Measurements from ENCODE around the gene INPP5J. TPM values are rescaled to one million over a fixed set of nuclear protein-coding genes. Genes with fewer than 3 reads are reported as not detected.

INPP5J gene
- total RNA-seq, 4 donors from 2014 or later: 0.22 to 2.4 (median 0.84) TPM

DNA sequence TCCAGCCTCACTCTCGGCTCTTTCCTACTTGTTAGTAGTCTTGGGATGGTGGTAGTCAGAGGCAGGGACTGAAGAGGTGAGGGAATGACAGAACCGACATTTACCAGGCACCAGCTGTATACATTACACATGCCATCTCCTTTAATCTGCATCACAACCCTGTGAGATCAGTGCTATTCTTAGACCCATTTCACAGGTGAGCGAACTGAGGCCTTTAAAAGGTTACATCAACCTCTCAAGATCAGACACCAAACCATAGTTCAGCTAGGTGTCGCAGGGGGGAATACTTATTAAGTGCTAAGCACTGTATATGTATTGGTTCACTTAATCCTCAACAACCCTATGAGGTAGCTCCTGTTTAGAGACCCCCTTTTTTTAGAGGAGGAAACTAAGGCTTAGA is 11.9 kb downstream of the INPP5J start:
- Histone ChIP-seq H3K27me3 (peaks cover 0 to 10% (median 0%) of the 10 kb centered on the region in 4 donors), H3K4me3 (no peak overlapping the region), H3K9me3 (no peaks in the 10 kb centered on the region), H3K27ac (no peak overlapping the region), H3K36me3 (peaks cover 0 to 18% (median 0%) of the 10 kb centered on the region in 3 donors), H3K4me1 (peaks cover 0 to 33% (median 4%) of the 10 kb centered on the region in 3 donors)
- intact Hi-C loops (cut with DNase I): no loop called here
- 82 to 86% methylated on average over 3 to 4 of the region's 4 CpGs for WGBS, 2 donors
- TF ChIP-seq, protein P1, sequence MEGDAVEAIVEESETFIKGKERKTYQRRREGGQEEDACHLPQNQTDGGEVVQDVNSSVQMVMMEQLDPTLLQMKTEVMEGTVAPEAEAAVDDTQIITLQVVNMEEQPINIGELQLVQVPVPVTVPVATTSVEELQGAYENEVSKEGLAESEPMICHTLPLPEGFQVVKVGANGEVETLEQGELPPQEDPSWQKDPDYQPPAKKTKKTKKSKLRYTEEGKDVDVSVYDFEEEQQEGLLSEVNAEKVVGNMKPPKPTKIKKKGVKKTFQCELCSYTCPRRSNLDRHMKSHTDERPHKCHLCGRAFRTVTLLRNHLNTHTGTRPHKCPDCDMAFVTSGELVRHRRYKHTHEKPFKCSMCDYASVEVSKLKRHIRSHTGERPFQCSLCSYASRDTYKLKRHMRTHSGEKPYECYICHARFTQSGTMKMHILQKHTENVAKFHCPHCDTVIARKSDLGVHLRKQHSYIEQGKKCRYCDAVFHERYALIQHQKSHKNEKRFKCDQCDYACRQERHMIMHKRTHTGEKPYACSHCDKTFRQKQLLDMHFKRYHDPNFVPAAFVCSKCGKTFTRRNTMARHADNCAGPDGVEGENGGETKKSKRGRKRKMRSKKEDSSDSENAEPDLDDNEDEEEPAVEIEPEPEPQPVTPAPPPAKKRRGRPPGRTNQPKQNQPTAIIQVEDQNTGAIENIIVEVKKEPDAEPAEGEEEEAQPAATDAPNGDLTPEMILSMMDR (IDR thresholded peaks at IDR 0.05): no peak
- TF ChIP-seq POLR2A (IDR thresholded peaks at IDR 0.05): no peak
- no peak for DNase-seq

DNA sequence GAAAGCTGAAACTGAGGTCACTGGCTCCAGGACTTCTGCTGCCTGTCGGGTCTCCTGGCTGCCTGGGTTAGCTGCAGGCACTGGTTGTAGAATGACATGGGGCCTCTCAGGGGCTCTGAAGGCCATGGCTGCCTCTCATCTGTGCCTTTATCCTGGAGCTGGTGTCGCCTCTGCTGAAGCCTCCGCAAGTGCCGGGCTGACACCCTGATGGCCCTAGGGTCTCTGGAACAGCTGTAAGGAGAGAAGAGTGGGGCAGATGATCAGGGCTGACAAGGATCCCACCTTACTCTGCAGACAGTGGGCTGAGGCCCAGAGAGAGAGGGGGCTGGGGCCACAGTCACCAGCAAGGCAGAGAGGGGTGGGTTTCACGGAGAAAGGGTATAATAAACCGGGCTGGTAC is 12.9 kb downstream of the INPP5J start:
- no peak for DNase-seq
- Histone ChIP-seq H3K36me3 (peaks cover 0 to 18% (median 0%) of the 10 kb centered on the region in 3 donors), H3K4me3 (no peak overlapping the region), H3K4me1 (peaks cover under 1 to 44% (median 10%) of the 10 kb centered on the region in 3 donors), H3K27me3 (peaks cover 0 to 14% (median 0%) of the 10 kb centered on the region in 4 donors), H3K27ac (no peak overlapping the region), H3K9me3 (no peaks in the 10 kb centered on the region)
- 87 to 91% methylated on average over 2 to 3 of the region's 6 CpGs for WGBS, 2 donors
- intact Hi-C loops (cut with DNase I): no loop called here
- TF ChIP-seq, protein P1 (IDR thresholded peaks at IDR 0.05): no peak
- no peak for TF ChIP-seq POLR2A (IDR thresholded peaks at IDR 0.05)

DNA sequence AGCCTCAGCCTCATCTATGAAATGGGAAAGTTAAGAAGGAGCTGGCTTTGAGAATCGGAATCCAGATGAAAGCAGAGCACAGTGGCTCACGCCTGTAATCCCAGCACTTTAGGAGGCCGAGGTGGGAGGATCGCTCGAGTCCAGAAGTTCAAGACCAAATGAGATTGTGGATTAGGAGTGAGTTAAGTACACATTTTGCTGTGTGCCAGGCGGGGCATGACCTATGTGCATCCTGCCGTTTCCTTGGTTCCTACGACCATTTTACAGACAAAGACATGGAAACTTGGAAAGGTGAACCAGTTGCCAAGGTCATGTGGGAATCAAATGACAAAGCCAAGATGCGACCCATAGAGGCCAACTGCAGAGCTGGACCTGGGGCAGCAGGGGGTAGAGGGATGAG is 13.4 kb downstream of the INPP5J start:
- DNase-seq: no peak
- intact Hi-C loops (cut with DNase I): no loop called here

DNA sequence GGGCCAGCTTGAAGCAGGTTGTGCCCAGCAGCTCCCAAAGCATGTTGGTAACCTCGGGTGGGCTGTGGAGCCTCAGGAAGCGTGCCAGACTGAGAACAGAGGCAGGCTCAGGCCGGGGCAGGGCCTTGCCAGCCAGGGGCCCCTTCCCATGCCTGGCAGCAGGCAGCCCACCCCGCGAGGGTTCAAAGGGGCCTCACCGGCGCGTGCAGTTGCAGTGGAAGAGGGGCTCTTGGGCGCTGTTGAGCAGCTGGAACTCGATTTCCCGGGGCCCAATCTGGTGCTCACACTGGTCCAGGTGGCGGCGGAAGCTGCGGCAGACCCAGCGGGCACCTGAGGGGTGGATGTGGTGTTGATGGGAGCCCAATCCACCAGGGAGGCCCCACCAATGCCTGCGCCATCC is 13.9 kb downstream of the INPP5J start:
- H3K4me3 ChIP-seq: no peak overlapping the region
- H3K4me1 ChIP-seq: peaks cover 9 to 44% (median 18%) of the 10 kb centered on the region in 3 donors
- DNase-seq: no peak
- no peaks in the 10 kb centered on the region for H3K9me3 ChIP-seq
- intact Hi-C loops (cut with DNase I): no loop called here
- H3K36me3 ChIP-seq: peaks cover 0 to 18% (median 0%) of the 10 kb centered on the region in 3 donors
- no peak overlapping the region for H3K27ac ChIP-seq
- H3K27me3 ChIP-seq: peaks cover 0 to 14% (median 0%) of the 10 kb centered on the region in 4 donors
- TF ChIP-seq POLR2A (IDR thresholded peaks at IDR 0.05): no peak
- TF ChIP-seq, protein P1 (IDR thresholded peaks at IDR 0.05): no peak
- 94% methylated on average over 6 of the region's 16 CpGs; no CpG with 5 or more reads in 1 of the 2 donors for WGBS, 2 donors

More for the DNA sequence above, 13.4 kb downstream of the INPP5J start:
- TF ChIP-seq, protein P1 (IDR thresholded peaks at IDR 0.05): no peak
- no peak for TF ChIP-seq POLR2A (IDR thresholded peaks at IDR 0.05)
- whole genome bisulfite sequencing, 2 donors: 85 to 87% methylated on average over 9 of the region's 9 CpGs
- Histone ChIP-seq H3K27ac (no peak overlapping the region), H3K4me1 (peaks cover 4 to 44% (median 14%) of the 10 kb centered on the region in 3 donors), H3K27me3 (peaks cover 0 to 14% (median 0%) of the 10 kb centered on the region in 4 donors), H3K36me3 (peaks cover 0 to 18% (median 0%) of the 10 kb centered on the region in 3 donors), H3K9me3 (no peaks in the 10 kb centered on the region), H3K4me3 (no peak overlapping the region)

DNA sequence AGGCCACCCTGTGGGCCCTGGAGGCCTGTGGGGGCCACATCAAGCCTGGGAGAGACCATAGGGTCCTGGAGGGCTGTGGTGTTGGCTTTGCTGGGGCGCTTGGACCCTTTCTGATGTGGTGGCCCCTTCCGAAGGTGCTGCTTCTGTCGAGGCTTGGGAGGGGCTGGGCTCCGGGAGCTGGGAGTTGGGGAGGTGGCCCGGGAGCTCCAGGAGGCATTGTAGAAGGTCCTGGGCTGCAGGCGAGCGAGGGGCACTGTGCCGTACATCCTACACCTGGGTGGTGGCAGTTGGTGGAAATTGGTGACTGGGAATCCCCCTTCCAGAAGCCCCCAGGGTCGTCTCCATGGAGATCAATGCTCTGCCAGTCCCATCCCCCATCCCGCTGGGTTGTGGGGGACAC is 15.0 kb downstream of the INPP5J start:
- Histone ChIP-seq H3K27ac (no peak overlapping the region), H3K36me3 (peaks cover 0 to 18% (median 0%) of the 10 kb centered on the region in 3 donors), H3K4me3 (no peak overlapping the region), H3K4me1 (peaks cover 17 to 44% (median 19%) of the 10 kb centered on the region in 3 donors), H3K27me3 (peaks cover 0 to 14% (median 0%) of the 10 kb centered on the region in 4 donors), H3K9me3 (no peaks in the 10 kb centered on the region)
- intact Hi-C loops (cut with DNase I): no loop called here
- no peak for DNase-seq
- TF ChIP-seq POLR2A (IDR thresholded peaks at IDR 0.05): no peak
- TF ChIP-seq, protein P1 (IDR thresholded peaks at IDR 0.05): no peak
- 92% methylated on average over 4 of the region's 10 CpGs; no CpG with 5 or more reads in 1 of the 2 donors for WGBS, 2 donors

All from esophagus squamous epithelium (tissue), 5 donors.